ENCODE data around the gene VRTN.

DNA sequence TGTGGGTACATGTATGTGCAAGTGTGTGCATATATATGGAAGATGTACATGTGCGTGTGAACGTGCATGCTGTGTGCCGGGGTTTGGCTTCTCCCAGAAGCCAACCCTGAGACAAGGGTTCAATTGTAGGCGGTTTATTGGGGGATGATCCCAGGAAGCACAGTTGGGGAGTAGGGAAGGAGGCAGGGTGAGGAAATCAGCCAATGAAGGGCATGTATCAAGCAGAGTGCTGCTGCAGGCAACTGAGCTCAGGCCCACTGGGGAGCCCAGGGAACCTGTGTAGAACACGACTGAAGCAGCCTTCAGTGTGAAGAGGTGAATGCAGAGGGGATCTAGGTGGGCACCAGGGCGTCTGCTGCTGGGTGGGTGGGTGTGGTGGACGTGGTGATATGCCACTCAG is 56.2 kb downstream of the VRTN start:
- TF ChIP-seq, protein P1, sequence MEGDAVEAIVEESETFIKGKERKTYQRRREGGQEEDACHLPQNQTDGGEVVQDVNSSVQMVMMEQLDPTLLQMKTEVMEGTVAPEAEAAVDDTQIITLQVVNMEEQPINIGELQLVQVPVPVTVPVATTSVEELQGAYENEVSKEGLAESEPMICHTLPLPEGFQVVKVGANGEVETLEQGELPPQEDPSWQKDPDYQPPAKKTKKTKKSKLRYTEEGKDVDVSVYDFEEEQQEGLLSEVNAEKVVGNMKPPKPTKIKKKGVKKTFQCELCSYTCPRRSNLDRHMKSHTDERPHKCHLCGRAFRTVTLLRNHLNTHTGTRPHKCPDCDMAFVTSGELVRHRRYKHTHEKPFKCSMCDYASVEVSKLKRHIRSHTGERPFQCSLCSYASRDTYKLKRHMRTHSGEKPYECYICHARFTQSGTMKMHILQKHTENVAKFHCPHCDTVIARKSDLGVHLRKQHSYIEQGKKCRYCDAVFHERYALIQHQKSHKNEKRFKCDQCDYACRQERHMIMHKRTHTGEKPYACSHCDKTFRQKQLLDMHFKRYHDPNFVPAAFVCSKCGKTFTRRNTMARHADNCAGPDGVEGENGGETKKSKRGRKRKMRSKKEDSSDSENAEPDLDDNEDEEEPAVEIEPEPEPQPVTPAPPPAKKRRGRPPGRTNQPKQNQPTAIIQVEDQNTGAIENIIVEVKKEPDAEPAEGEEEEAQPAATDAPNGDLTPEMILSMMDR (IDR thresholded peaks at IDR 0.05) = no peak
- no peak for TF ChIP-seq POLR2A (IDR thresholded peaks at IDR 0.05)
